GM18868 (cell line): ENCODE results near the gene ATP1A4.

ENCODE experiments used
- ATAC-seq: cut with Tn5 transposase; IDR thresholded peaks from one replicate; pipeline ENCODE4 v1.9.1; 2021; ENCODE audit warnings: mild to moderate bottlenecking, moderate library complexity; ENCODE audit not compliant: unreplicated experiment

ATP1A4 gene

GRCh38 chr1:160204526-160205241 lies 53.3 kb downstream of the ATP1A4 start:
- ATAC-seq: peak; percentile 81

- peak; percentile 39 for ATAC-seq
Observed at GRCh38 chr1:160205242-160206035, 54.0 kb downstream of the ATP1A4 start, which contains the start of gene PEA15. PEA15 (plus strand) TSS chr1:160205384; CDS start chr1:160211545, 6,161 bp downstream.

GRCh38 chr1:160206036-160206389 lies 54.6 kb downstream of the ATP1A4 start:
- ATAC-seq: peak; percentile 38

DNA sequence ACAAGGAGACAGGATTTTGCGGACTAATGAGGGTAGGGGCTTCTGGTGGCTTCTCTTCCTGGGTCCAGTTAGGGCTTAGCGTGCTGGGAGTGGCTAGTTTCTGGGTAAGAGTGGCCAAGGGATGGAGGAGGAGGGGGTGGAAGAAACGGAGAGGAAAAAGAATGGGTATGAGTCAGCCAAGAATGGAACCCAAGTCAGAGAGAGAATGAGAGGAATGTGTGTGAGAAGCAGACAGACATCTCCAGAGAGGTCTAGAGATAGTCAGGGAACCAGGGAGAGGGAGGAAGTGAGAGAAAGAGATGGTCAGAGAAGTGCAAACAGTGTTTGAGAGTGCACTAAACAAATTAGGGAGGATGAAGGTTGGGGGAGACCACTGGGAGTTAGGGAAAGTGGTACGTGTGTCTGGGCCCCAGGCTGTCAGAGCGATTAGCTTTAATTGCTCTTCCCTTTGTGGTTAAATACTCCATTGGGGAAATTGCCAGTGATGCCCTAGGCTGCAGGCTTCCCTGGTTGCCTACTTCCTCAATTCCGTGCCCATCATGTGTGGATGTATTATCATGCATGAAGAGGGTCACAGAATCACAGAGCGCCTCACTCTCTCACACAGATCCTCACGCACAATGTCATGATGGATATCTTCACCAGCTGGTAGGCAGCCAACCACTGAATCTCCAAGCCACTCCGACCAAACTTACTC lies 55.2 kb downstream of the ATP1A4 start:
- ATAC-seq: no peak

GRCh38 chr1:160207118-160207650 lies 55.8 kb downstream of the ATP1A4 start:
- ATAC-seq: no peak

DNA sequence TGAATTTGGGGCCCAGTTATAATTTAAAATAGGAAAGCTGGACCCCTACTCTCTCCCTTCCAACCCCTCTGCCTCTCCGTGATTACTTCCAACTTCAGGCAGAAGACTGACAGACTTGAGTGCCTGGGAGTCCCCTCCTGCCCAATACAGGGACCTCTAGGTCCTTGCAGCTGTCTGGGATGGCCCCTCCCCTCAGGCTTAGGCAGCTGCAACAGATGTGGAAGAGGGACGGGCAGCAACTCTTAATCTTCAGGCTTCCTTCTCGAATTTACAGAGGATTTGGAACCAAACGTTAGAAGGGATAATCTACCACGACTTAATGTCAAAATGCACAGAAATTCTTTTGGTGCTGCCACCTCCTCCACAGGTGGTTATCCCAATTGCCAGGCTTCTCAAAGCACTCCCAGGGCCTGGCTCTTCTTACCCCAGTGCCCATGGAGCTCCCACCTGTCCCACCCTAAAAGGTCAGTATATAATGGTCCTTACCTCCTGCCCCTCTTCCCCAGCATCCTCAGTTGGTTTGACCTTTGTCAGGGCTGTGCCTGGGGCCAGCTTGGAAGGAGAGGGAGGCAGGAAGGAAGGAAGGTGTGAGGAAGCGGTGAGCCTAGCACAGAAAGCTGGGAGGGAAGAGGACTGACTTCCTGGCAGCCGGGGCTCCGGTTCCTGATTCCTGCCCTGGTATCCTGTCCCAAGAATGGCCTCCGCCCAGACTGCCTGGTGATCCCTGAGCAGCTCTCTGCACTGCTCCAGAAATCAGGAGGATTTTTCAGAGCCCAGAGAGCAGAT lies 56.6 kb downstream of the ATP1A4 start:
- ATAC-seq: no peak

- ATAC-seq: no peak
Observed at GRCh38 chr1:160208557-160209320, 57.3 kb downstream of the ATP1A4 start.

DNA sequence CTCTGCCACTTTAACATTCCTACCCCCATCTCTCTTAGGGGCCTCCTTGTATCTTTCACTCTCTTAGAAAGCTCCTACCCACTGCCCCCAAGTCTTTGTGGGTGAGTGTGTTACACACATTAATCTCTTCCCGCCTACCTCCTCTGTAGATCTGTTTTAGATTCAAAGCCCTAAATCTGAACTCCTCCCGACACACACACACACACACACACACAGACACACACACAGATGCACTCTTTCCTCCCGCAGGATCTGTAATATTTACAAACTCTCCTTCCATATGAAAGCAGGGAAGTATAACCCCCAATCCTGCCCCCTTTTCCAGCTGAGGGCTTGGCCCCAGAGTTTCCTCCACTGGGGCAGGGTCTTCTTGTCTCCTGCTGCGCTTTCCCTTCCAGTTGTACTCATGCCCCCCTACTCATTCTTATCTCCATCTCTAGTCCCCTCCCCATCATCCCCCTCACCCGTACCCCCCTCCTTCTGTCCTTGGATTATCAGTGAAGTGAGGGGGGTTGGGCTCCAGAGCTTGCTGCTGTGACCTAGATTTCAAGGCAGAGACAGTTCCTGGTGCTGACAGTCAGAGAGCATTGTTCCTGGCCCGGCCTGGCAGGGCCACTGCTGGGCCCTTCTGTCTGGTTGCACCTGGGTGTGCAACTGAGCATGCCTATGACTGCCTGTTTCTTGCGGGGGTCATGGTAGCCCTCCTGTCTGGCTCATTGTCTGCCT lies 58.1 kb downstream of the ATP1A4 start:
- no peak for ATAC-seq

DNA sequence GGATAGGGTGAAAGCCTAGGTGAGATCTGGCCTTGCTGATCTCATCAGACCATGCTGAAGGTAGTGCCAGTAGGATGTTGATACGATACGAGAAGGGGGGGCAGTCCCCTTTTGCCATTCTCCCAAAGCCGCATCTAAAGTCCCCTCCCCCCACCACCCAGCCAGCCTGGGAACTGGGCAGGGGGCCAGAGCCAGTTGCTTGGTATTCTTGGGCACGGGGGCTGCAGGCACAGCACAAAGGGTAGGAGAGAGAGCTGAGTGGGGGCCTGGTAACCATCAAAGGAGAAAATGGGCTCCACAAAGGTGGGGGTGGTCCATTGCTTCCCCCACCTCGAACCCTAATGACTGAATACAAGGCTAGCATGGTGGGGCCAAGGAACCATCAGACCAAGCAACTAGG lies 59.2 kb downstream of the ATP1A4 start:
- no peak for ATAC-seq

DNA sequence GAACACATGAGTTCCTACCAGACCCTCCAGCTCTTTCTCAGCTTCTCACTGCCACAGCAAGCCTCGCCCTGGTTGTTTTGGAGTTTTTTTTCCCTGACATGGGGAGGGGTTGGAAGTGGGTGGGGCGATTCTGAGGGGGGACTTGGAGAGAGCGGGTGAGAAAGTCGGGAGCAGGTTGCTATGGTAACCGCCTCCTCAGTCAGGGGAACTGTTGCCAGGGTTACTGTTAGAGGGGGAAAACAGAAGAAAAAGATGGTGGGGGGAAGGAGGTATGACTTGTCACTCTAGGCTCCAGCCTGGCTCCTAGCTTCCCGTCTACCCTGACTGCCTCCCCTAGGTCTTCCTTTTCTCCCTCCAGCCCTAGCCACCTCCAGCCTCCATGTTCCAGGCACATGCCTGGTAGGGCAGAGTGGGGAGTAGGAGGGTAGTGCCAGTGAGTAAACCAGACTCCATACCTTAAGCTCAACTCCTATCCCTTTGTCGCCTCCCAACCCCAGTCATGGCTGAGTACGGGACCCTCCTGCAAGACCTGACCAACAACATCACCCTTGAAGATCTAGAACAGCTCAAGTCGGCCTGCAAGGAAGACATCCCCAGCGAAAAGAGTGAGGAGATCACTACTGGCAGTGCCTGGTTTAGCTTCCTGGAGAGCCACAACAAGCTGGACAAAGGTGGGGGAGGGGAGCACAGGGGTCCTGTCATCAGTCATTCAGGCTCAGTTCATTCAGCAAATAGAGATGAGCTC lies 59.8 kb downstream of the ATP1A4 start:
- ATAC-seq: no peak

DNA sequence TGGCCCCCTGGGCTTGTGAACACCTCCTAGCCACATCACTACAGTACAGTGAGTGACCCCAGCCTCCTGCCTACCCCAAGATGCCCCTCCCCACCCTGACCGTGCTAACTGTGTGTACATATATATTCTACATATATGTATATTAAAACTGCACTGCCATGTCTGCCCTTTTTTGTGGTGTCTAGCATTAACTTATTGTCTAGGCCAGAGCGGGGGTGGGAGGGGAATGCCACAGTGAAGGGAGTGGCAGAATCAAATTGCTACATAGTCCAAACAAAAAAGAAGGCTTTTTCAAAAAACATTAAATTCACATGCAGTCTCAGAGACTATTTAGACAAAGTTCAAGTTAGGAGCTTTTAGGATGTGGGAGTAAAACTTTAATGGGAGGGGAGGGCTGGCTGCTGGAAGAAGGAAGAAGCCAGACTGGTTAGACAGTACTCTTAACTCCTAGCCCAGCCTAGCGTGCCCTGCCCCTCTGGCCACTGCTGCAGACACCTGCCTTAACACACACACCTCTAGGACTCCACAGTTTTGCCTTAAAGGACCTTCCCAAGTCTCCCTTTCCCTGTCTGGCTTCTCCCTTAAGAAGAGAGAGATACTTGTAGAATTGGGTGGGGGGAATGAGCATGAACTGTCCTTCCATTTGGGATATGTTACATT lies 63.2 kb downstream of the ATP1A4 start:
- ATAC-seq: no peak

DNA sequence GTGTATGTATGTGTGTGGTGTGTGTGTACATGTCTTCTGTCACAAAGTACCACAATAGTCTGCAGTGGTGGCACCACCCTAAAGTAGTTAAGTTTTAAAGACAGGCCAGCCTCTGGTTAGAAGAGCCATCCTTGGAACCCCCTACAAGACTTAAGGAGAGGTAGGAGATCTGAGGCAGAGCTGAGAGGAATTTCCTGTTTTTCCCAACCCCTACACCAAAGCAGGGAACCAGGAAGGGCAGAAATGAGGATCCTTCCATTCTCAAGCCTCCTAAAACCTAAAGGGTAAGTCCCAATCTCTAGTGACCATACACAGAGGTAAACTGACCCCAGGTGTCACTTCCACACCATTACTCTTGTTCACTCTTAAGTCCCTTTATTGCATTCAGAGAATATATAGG lies 64.9 kb downstream of the ATP1A4 start:
- no peak for ATAC-seq

- no peak for ATAC-seq
Observed at GRCh38 chr1:160217481-160218051, 66.2 kb downstream of the ATP1A4 start.

GRCh38 chr1:160219062-160219929 lies 67.9 kb downstream of the ATP1A4 start:
- ATAC-seq: no peak

- ATAC-seq: no peak
Observed at GRCh38 chr1:160220301-160220700, 68.9 kb downstream of the ATP1A4 start.

GRCh38 chr1:160221089-160221488 lies 69.7 kb downstream of the ATP1A4 start:
- no peak for ATAC-seq

- no peak for ATAC-seq
Observed at GRCh38 chr1:160222546-160222945, 71.1 kb downstream of the ATP1A4 start.
